ENCODE results near the gene LSR. TPM values are rescaled to one million over a fixed set of nuclear protein-coding genes. Genes with fewer than 3 reads are reported as not detected.

The LSR gene
- total and polyA plus RNA-seq, 2 donors from 2014 or later: 37.9 to 87.2 TPM

DNA sequence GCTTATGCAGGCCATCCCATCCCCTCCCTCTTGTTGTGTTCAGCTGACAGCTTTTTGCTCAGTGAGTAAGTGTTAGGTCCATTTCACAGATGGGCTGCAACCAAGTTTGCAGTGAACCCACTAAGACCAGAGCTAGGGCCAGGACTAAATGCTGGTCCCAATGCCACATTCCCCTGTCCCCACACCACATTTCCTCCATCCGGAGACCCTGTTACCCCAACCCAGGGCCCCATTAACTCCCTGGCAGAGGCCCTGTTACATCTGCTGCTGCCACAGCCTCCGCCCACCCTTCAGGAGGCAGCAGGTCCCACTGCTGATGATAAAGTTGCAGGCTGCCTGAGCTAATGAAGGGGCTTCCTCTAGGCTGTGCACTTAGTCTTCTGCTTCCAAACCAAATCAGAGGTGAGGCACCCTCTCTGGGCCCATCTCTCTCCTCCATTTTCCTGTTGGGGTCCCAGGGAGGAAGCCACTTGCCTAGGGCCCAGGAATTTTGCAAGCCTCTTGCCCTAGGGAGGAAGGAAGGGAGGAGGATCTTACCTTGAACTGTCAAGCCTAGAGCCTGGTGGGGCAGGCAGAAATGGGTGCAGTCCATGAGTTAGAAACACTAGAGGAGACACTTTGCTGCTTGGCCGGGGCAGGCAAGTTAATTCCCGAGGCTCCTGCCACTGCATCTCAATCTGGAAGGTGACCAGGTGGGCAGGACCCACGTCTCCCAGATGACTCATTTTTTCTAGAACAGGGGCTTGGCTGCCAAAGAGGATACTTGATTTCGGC, 16.5 kb downstream of the LSR start:
- intact Hi-C loops (cut with DNase I): no loop called here
- no peaks in the 10 kb centered on the region for H3K9me3 ChIP-seq (ENCODE audit: control insufficient read depth in 2 of 3, insufficient read depth in 1 of 3, low read length in 3 of 3)
- H3K4me3 ChIP-seq (ENCODE audit: low read length in 3 of 3): no peak overlapping the region
- FAIRE-seq (no peak), DNase-seq (peak in 3 of 5 donors; percentile 7 to 56 (median 41))
- peak overlapping the region in 1 of 2 donors; percentile 42 for H3K27ac ChIP-seq (ENCODE audit: low read depth in 2 of 2, low read length in 2 of 2)
- H3K27me3 ChIP-seq (ENCODE audit: control insufficient read depth, insufficient read depth, low read length): no peaks in the 10 kb centered on the region
- TF ChIP-seq, protein P1, sequence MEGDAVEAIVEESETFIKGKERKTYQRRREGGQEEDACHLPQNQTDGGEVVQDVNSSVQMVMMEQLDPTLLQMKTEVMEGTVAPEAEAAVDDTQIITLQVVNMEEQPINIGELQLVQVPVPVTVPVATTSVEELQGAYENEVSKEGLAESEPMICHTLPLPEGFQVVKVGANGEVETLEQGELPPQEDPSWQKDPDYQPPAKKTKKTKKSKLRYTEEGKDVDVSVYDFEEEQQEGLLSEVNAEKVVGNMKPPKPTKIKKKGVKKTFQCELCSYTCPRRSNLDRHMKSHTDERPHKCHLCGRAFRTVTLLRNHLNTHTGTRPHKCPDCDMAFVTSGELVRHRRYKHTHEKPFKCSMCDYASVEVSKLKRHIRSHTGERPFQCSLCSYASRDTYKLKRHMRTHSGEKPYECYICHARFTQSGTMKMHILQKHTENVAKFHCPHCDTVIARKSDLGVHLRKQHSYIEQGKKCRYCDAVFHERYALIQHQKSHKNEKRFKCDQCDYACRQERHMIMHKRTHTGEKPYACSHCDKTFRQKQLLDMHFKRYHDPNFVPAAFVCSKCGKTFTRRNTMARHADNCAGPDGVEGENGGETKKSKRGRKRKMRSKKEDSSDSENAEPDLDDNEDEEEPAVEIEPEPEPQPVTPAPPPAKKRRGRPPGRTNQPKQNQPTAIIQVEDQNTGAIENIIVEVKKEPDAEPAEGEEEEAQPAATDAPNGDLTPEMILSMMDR (IDR thresholded peaks at IDR 0.05; ENCODE audit: borderline replicate concordance, extremely low read depth, insufficient read depth): no peak
- H3K9ac ChIP-seq (ENCODE audit: low read length in 3 of 3): peak overlapping the region in 1 of 3 donors; percentile 34
- peaks cover 0 to 2% (median 2%) of the 10 kb centered on the region in 3 donors for H3K36me3 ChIP-seq (ENCODE audit: control insufficient read depth in 2 of 3, insufficient read depth in 3 of 3, low read length in 3 of 3)
- peaks cover 0 to 14% (median 5%) of the 10 kb centered on the region in 3 donors for H3K4me1 ChIP-seq (ENCODE audit: control insufficient read depth in 2 of 3, insufficient read depth in 2 of 3, low read depth in 1 of 3, low read length in 3 of 3)

DNA sequence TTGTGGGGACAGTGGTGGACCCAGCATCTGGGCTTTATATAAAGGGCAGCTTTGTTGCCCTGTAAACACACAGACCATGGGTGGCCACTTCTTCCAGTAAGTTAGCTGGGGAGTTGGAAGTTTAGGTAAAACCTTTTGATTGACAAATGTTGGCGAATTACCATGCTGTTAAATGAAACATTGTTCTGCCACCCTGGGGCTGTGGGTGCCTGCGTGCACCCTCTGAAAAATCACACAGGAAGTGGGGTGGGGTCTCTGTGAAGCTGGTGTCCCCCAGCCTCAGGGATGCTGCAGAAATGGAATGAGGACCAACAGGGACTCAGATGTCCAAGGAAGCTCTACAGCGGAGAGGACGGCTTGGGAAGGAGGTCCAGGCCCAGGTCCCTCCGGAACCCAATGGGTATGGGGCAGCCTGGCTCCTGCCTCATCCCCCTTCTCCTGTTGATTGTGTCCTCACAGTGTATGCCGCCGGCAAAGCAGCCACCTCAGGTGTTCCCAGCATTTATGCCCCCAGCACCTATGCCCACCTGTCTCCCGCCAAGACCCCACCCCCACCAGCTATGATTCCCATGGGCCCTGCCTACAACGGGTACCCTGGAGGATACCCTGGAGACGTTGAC, 17.2 kb downstream of the LSR start:
- Histone ChIP-seq H3K9ac (ENCODE audit: low read length in 3 of 3) (peak overlapping the region in 1 of 3 donors; percentile 93), H3K4me1 (ENCODE audit: control insufficient read depth in 2 of 3, insufficient read depth in 2 of 3, low read depth in 1 of 3, low read length in 3 of 3) (peaks cover 0 to 17% (median 6%) of the 10 kb centered on the region in 3 donors), H3K27ac (ENCODE audit: low read depth in 2 of 2, low read length in 2 of 2) (no peak overlapping the region), H3K36me3 (ENCODE audit: control insufficient read depth in 2 of 3, insufficient read depth in 3 of 3, low read length in 3 of 3) (peaks cover 3 to 8% (median 3%) of the 10 kb centered on the region in 3 donors), H3K9me3 (ENCODE audit: control insufficient read depth in 2 of 3, insufficient read depth in 1 of 3, low read length in 3 of 3) (no peaks in the 10 kb centered on the region), H3K27me3 (ENCODE audit: control insufficient read depth, insufficient read depth, low read length) (no peaks in the 10 kb centered on the region), H3K4me3 (ENCODE audit: low read length in 3 of 3) (no peak overlapping the region)
- TF ChIP-seq, protein P1 (IDR thresholded peaks at IDR 0.05; ENCODE audit: borderline replicate concordance, extremely low read depth, insufficient read depth): no peak
- intact Hi-C loops (cut with DNase I): no loop called here
- DNase-seq (peak in 1 of 5 donors; percentile 56), FAIRE-seq (no peak)

DNA sequence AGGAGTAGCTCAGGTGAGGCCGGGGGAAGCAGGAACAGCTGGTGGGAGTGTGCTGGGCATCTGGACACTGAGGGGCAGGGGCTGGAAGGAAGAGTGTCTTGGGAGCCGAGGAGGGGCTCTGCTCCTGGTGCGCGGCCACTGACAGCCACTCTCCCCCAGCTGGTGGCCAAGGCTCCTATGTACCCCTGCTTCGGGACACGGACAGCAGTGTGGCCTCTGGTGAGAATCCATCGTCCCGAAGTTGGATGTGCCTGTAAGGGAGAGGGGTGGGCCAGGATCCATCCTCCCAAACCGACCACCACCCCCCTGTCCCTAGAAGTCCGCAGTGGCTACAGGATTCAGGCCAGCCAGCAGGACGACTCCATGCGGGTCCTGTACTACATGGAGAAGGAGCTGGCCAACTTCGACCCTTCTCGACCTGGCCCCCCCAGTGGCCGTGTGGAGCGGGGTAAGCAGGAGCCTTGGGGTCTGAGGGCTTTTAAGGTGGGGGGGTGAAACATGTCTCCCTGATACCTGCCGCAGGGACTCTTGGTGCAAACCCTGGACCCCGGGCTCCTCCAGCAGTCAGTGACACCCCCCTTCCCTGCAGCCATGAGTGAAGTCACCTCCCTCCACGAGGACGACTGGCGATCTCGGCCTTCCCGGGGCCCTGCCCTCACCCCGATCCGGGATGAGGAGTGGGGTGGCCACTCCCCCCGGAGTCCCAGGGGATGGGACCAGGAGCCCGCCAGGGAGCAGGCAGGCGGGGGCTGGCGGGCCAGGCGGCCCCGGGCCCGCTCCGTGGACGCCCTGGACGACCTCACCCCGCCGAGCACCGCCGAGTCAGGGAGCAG, 17.9 kb downstream of the LSR start:
- Histone ChIP-seq H3K9ac (ENCODE audit: low read length in 3 of 3) (peak overlapping the region in 2 of 3 donors; percentile 90 to 93), H3K36me3 (ENCODE audit: control insufficient read depth in 2 of 3, insufficient read depth in 3 of 3, low read length in 3 of 3) (peaks cover 7 to 15% (median 8%) of the 10 kb centered on the region in 3 donors), H3K4me3 (ENCODE audit: low read length in 3 of 3) (peak overlapping the region; percentile 68 to 84 (median 84)), H3K27me3 (ENCODE audit: control insufficient read depth, insufficient read depth, low read length) (no peaks in the 10 kb centered on the region), H3K9me3 (ENCODE audit: control insufficient read depth in 2 of 3, insufficient read depth in 1 of 3, low read length in 3 of 3) (no peaks in the 10 kb centered on the region), H3K4me1 (ENCODE audit: control insufficient read depth in 2 of 3, insufficient read depth in 2 of 3, low read depth in 1 of 3, low read length in 3 of 3) (peaks cover 0 to 17% (median 6%) of the 10 kb centered on the region in 3 donors), H3K27ac (ENCODE audit: low read depth in 2 of 2, low read length in 2 of 2) (peak overlapping the region; percentile 83 to 92)
- FAIRE-seq (no peak), DNase-seq (peak in 3 of 5 donors; percentile 14 to 80 (median 80))
- intact Hi-C loops (cut with DNase I): no loop called here
- TF ChIP-seq, protein P1 (IDR thresholded peaks at IDR 0.05; ENCODE audit: borderline replicate concordance, extremely low read depth, insufficient read depth): no peak
